ENCODE measurements around the gene KDM3A.

DNA sequence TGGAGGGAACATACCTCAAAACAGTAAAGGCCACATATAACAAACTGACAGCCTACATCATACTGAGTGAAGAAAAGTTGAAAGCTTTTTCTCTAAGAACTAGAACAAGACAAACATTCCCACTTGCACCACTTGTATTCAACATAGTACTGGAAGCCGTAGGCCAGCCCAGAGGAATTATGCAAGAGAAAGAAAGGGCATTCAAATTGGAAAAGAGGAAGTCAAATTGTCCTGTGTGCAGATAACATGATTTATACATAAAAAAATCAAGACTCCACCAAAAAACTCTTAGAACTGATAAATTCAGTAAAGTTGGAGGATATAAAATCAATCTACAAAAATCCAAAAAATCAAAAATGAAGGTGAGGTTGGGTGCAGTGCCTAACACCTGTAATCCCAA is 8.0 kb upstream of the KDM3A start:
- TF ChIP-seq, protein P1, sequence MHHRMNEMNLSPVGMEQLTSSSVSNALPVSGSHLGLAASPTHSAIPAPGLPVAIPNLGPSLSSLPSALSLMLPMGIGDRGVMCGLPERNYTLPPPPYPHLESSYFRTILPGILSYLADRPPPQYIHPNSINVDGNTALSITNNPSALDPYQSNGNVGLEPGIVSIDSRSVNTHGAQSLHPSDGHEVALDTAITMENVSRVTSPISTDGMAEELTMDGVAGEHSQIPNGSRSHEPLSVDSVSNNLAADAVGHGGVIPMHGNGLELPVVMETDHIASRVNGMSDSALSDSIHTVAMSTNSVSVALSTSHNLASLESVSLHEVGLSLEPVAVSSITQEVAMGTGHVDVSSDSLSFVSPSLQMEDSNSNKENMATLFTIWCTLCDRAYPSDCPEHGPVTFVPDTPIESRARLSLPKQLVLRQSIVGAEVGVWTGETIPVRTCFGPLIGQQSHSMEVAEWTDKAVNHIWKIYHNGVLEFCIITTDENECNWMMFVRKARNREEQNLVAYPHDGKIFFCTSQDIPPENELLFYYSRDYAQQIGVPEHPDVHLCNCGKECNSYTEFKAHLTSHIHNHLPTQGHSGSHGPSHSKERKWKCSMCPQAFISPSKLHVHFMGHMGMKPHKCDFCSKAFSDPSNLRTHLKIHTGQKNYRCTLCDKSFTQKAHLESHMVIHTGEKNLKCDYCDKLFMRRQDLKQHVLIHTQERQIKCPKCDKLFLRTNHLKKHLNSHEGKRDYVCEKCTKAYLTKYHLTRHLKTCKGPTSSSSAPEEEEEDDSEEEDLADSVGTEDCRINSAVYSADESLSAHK (tag by site-specific recombination; IDR thresholded peaks at IDR 0.05), result no peak
- TF ChIP-seq ZNF274 (IDR thresholded peaks at IDR 0.05; ENCODE audit: low read length), result no peak
- TF ChIP-seq ZNF274 (tag by site-specific recombination; IDR thresholded peaks at IDR 0.05; ENCODE audit: borderline replicate concordance), result no peak

Data from HEK293 (cell line).